ENCODE data around the gene SLC9A9.

The SLC9A9 gene

GRCh38 chr3:143344516-143345165 lies 503.6 kb downstream of the SLC9A9 start:
- no peak for DNase-seq

- no peak for DNase-seq
Measured at GRCh38 chr3:143343944-143344343, 504.3 kb downstream of the SLC9A9 start.

- DNase-seq = no peak
Measured at GRCh38 chr3:143343031-143343430, 505.2 kb downstream of the SLC9A9 start.

GRCh38 chr3:143339451-143339850 lies 508.8 kb downstream of the SLC9A9 start:
- DNase-seq = no peak

GRCh38 chr3:143337387-143337786 lies 510.9 kb downstream of the SLC9A9 start:
- no peak for DNase-seq

GRCh38 chr3:143334231-143334630 lies 514.0 kb downstream of the SLC9A9 start:
- no peak for DNase-seq

GRCh38 chr3:143333367-143333766 lies 514.9 kb downstream of the SLC9A9 start:
- DNase-seq = no peak

DNA sequence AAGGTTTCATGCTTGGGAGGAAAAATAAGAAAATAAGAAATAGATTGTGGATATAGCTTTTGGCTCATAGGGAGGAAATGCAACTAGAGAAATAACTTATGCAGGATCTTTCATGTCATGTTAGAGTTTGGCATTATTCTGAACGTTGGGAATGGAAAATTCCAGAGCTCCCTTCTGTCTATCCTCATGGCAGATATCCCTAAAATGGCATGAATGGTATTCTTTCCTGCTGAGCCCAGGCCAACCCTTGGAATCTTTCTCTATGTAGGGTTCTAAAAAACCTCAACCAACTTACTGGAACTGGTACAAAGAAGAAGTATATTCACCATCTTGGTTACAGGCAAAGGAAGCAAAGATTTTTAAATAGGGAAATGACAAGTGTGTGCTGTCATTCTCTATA lies 516.2 kb downstream of the SLC9A9 start:
- no peak for DNase-seq

- no peak for DNase-seq
Measured at GRCh38 chr3:143331350-143331749, 516.9 kb downstream of the SLC9A9 start.

DNA sequence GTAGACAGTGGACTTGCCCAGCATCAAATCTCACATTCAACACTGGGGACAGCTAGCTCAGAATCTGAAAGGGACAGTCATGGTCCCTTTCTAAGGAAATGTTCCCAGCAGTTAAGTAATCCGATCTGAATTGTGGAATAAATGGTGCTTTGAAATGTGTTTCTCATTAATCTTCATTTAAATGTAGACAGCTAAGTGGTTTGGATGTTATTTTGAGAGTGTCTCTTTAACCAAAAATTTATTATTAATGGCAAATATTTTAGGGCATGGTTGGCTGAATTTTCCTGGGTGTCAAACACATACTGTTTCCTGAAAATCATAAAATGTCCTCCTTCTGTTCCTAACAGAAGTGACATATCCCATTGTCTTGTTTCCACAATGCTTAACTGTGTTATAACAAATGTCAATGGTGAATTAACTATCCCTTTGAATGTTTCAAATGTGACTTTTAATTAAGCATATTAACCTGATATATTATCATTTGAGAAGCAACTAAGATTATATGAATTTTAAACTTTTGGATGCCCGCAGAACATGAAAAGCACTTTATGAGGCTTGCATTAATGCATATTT lies 517.9 kb downstream of the SLC9A9 start:
- no peak for DNase-seq

DNA sequence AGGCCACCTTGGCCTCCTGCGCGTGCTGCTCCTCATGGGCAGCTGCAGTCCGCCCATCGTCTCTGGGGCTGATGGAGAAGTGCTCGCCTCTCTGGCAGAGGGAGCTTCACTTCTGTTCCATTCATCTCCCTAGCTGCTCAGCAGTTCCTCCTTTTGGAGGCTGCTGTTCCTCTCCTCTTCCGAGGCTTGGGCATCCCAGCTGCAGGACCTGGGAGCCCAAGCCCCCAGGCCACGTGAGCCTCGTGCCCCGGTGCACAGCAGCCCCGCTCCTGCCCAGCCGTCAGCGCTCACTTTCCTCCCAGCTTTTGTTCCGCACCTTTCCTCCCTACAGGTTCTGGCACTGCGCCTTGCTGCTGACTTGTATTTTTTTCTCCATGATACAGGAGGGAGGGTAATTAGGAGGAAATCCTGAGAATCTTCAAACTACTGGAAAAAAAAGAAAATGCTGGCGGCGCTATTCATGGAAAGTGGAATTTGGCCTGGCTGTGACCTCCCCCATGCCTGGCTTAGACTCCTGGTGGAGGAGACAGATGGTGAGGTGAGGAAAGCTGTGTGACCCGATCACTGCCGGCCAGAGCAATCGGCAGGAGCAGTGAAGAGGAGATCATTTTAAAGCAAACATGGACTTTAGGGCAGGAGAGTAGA lies 518.6 kb downstream of the SLC9A9 start:
- peak; percentile 70 for DNase-seq

DNA sequence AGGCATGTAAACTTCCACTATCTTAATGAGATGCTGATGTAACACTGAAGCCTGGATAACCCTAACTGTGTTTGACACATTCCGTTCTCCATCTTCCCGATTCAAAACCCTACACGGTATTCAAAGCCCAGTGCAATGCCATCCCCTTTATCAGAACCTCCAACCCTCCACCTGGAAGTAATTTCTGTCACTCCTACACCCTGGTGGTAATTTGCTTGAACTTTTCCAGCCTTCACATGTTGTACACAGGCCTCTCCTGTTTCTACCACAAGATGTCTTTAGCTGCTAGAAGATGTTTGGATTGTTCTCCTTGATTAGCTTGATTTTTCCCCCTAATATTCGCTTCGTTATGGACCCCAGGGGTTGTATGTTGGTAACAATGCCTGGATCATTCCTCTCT lies 519.8 kb downstream of the SLC9A9 start:
- DNase-seq = no peak

DNA sequence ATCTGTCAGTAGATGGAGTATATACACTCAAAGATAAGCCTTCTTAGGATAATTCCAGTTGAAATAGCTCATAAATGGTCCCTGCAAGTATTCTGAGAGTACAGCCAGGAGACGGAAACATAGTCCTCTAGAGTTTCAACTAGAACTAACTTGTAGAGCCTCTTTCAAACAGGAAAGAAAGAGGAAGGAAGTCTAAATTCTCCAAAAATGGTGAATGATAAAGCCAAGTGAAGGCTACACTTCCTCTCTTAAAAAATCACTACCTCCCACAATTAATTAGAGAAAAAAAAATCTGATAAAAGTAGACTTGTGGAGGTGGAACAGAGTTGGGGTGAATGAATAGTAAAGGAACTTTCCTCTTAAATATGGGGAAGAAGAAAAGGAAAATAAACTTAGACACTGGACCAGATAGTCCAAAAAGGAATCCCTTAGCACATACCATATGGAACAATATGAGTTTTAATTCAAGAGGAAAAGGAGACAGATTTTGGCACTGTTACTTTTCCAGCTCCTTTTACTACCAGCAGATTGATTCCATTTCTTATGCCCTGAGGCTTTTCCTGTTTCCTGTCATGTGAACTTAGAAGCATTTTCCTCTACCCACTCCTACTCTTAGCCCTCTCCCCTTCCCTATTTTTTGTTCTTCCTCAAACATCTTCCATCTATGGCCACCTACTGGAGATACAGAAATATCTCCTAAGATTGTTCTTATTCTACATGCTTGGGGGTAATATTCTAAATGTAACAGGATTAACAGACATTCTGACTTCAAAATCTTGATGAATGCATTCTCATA lies 521.1 kb downstream of the SLC9A9 start:
- DNase-seq = no peak

DNA sequence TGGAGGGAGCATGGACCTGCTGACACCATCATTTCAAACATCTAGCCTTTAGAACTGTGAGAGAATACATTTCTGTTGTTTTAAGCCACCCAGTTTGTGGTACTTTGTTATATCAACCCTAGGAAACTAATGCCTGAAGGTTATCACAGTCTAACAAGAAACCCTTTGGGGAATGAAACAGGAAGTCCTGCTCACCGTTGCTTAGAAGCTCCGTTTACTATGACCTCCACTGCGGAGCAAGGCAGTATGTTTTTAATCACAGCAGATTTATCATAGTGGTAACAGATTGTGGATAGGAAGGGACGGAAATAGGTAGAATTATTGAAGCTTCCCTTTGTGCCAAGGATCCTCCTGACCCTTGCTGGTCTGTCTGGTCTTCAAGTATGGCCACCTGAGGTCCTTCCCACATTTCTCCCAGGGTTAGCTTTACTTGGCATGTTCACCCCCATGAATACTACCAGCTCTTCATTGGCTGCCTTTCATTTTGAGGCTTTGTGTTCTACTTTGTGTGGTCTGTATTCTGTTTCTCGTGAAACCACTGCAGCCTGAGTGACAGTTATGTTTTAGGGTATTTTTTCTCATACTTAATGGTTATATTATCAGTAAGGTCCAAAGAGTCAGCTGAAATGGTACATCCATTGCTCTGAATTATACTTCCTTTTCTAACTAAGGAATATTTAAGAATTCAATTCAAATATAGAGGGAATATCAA lies 527.1 kb downstream of the SLC9A9 start:
- DNase-seq = no peak

GRCh38 chr3:143315766-143316165 lies 532.5 kb downstream of the SLC9A9 start:
- no peak for DNase-seq

- DNase-seq = no peak
Measured at GRCh38 chr3:143314251-143315093, 533.8 kb downstream of the SLC9A9 start.

DNA sequence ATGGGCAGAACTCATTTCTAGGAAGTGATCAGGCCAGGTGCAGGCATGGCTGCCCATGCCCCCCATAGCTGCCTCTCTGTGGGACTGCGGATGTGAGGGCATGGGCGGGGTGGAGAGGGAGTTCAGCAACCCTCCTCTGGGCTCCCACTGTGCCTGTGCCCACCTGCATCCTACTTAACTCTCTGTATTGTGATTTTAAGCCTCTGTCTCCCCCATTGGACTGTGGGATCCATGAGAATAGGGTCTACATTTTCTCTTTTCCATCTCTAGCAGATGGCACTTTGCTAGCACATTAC lies 534.4 kb downstream of the SLC9A9 start:
- no peak for DNase-seq

GRCh38 chr3:143313025-143313892 lies 535.0 kb downstream of the SLC9A9 start:
- DNase-seq = no peak

DNA sequence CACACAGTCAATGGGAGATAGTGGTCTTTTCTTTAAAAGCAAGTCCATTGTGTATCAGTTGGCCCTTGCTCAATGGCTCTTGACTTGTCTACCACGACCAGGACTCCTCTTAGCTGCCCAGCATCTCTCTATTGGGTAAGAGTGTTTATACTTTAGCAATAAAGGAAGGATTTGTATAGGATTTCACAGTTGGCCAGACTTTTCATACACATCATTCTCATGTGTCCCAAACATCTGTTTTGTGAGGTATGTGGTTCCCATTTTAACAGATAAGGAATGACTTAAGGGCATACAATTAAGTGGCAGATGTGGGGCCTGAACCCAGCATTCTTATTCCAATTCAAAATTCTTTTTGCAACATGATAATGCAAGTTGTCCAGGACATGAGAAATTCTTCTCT lies 537.2 kb downstream of the SLC9A9 start:
- no peak for DNase-seq

DNA sequence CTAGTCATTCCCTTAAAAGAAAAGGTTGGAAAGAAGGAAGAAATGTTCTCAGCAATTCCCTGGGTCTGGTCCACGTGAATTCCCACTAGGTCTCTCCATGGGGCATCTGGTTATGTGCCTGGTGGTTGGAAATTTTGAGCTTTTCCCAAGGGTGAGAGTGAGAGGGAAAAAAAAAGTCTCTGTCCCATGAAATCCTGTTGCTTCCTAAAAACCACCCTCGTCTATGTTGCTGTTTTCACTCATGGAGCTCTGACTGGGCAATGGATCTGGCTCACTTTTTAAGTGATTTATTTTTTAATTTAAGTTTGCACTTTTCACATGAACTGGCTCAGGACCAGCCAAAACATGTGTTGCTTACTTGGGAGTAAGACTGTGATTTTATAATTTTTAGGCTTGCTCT lies 538.6 kb downstream of the SLC9A9 start:
- DNase-seq = no peak

GRCh38 chr3:143307613-143308183 lies 540.6 kb downstream of the SLC9A9 start:
- no peak for DNase-seq
